Head of caudate nucleus (tissue), 42 donors: ENCODE data around the gene GPR37L1.
"Not testable (repeated sequence)": the region's sequence is repeated elsewhere in the genome, so short reads cannot be mapped to it uniquely, and the experiment has no call there.

ENCODE experiments used
- DNase-seq, 42 donors: peaks; one replicate each; pipeline versions ENCODE4 v3.0.0 to v3.0.0-alpha.2; 2020 to 2021; ENCODE audit warnings: mixed read lengths in 7 of 42
- intact Hi-C: fragments of 100-400 bp; cut with DNase I; formaldehyde crosslinking; loops from one replicate; pipeline ENCODE4 v1.15.0; 2022

The GPR37L1 gene

DNA sequence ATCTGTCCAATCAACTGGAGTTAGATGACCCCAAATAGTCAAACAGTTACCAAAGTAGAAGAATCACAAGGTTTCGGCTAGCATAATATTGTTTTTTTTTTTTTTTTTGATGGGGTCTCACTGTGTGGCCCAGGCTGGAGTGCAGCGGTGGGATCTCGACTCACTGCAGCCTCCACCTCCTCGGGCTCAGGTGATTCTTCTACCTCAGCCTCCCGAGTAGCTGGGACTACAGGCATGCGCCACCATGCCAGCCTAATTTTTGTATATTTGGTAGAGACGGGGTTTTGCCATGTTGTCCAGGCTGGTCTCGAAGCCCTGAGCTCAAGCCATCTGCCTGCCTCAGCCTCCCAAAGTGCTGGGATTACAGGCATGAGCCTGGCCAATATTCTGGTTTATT, 23.0 kb downstream of the GPR37L1 start:
- intact Hi-C loops, DNase-seq: not testable (repeated sequence)

DNA sequence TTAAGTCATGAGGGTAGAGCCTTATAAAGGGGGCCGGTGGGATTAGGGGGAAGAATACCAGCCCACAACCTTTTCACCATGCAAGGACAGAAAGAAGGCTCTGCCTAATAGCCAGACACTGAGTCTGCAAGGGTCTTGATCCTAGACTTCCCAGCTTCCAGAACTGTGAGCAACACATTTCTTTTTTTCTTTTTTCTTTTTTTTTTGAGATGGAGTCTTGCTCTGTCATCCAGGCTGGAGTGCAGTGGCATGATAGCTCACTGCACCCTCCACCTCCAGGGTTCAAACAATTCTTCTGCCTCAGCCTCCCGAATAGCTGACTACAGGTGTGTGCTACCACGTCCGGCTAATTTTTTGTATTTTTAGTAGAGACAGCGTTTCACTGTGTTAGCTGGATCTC, 23.6 kb downstream of the GPR37L1 start:
- DNase-seq: no peak
- intact Hi-C loops: no loop called here

DNA sequence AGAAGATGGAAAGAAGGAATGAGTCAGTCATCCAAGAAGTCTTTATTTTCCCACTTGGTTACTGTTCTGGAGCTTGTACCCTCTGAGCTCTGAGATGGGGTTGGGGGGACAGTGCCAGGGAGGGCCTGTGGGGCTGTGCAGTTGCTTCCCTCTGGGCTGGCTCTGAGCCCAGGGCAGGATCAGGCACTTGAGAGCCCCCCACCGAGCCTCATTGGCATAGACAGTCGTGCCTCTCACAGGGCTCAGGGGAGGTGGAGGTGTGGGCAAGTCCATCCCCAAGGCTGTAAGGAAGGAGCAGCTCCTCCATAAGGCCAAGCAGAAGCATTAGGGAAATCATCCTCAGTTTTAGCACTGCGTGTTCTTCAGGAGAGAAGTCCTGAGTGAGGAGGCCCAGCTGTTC, 24.3 kb downstream of the GPR37L1 start:
- intact Hi-C loops: no loop called here

DNA sequence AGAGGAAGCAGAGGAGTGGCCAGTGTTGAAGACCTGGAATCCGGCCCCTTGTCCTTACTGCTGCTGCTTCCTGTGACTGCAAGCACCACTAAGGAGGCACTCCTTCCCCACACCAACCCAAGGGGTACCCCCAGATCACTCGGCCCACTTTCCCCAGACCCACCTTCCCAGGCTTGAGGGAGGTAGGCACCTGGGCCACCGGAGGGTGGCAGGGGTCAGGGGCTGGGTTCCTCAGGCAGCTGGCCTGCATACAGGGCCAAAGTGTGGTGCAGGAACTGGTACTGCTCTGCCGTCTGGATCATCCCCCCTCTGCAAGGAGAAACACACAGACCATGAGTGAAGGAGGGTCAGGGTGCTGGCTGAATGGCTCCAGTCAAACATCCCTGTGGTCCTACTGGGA, 25.7 kb downstream of the GPR37L1 start:
- DNase-seq: no peak
- intact Hi-C loops: no loop called here

More for the DNA sequence above, 24.3 kb downstream of the GPR37L1 start:
- DNase-seq: no peak

DNA sequence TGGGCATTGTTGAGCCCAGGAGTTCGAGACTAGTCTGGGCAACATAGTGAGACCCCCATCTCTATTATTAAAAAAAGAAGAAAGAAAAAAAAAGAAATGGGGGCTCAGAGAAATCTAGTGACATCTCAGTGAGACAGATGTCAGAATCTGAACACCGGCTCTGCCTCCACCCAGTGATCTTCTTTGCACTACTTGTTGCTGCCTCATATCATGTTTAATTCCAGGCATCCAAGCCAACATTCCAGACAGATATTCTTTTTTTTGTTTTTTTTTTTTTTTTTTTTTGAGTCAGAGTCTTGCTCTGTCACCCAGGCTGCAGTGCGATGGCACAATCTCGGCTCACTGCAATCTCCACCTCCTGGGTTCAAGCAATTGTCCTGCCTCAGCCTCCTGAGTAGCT, 26.8 kb downstream of the GPR37L1 start:
- no peak for DNase-seq
- intact Hi-C loops: no loop called here

DNA sequence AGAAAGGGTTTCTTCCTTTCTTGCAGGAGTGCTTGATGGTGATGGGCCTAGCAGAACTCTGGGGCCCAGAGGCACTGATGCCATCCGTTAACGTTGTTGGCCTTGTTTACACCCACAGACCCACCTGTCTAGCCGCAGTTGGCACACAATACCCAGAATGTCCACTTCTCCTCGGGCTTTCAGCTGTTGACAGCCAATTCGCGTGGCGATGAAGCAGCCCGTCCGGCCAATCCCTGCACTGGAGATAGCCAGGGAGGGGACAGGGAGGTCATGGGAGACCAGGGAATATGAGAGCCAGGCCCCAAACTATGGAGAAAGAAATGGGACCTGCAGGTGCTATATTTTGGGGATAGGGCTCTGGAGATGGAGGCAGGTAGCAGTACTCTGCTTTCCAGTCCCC, 27.5 kb downstream of the GPR37L1 start:
- intact Hi-C loops: no loop called here
- no peak for DNase-seq

DNA sequence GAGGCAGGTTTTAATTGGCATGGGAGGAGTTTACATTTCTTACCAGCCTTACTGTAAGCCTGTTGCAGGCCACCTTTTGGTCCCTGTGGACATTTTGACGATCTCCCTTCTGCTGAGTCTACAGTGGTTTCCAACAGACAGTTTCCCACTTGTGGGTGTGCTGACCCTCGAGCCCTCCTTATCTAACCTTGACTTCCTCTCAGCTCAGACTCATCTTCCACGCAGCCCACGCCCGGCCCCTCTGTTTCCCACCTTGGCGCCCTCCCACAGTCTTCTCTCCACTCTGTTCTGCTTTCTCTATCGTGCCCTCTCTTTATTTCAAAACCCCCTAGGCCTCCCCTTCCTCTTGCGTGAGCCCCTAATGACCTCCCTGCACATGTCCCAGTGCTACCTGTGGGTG, 27.9 kb downstream of the GPR37L1 start:
- no peak for DNase-seq
- intact Hi-C loops: no loop called here

DNA sequence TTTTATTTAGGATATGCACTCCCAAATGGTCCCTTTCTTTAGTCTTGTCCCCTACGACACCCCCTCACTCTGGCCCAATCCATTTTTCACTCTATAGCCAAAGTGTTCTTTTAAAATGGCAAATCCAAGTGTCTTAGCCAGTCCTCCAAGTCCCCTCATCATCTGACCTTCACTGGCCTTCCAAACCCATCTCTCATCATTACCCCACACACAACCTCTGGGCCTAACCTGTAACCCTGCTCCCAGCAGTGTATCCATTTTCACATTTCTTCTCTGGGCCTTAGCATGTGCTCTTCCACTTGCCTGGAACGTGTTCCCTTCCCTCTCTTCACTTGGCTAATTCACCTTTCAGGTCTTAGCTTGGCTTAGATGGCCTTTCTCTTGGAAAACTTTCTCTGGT, 28.3 kb downstream of the GPR37L1 start:
- intact Hi-C loops: no loop called here
- no peak for DNase-seq

DNA sequence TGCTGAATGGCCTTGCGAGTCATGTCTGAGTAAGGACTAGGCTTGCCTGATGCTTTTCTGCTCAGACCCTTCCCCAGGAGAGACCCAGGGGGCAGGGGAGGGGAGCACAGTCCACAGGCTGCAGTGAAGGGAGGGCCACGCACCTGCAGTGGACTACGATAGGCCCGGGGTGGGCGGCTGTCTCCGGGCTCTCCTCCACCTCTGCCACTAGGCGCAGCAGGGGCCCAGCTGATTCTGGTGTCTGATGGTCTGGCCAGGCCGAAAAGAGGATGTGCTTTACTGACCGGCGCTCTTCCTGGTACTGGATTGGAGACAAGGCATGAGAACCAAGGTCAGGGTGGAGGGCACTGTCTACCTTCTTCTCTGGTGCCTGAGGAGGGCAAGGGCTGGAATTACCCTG, 29.7 kb downstream of the GPR37L1 start:
- DNase-seq: no peak

DNA sequence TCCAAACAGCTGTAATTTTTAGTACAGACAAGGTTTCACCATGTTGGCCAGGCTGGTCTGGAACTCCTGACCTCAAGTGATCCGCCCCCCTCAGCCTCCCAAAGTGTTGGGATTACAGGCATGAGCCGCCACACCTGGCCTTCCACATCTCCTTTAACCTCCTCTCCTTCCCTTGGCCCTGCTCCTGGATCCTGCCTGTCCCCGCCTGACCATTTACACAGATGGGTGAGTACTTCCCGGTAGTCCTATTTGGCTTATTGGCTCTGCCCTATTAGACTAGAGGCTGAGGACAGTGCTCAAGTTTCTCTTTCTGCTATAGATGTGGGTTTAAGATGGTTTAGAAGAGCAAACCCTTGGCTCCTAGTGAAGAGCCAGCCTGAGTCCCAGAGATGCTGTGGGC, 30.6 kb downstream of the GPR37L1 start:
- no peak for DNase-seq
- intact Hi-C loops: no loop called here

More for the DNA sequence above, 29.7 kb downstream of the GPR37L1 start:
- intact Hi-C loops: no loop called here

DNA sequence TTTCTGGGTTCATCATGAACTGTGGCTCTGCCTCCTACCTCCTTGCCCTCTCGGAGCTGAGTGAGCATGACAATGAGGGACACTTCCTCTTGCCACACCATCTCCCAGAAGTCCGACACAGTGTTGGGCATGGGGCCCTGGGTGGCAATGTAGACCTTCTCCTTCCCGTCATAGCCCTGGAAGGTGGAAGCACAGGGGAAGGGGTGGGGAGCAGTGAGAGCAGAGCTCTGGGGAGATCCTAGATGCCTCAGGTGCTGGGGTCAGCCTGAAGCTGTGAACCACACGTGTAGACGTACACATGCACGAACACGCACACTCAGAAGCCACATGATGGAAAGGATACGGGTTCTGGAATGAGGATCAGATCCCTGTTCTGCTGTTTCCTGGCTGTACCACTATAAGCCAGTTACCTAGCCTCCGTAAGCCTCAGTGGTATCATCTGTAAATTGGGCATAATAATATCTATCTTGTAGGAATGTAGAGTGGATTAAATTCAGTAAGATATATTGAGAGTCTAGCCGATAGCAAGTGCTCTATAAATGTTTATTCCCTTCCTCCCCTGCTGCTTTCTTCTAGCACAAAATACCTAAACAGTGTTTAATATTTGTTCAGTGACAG, 31.5 kb downstream of the GPR37L1 start:
- DNase-seq: no peak
- intact Hi-C loops: no loop called here

DNA sequence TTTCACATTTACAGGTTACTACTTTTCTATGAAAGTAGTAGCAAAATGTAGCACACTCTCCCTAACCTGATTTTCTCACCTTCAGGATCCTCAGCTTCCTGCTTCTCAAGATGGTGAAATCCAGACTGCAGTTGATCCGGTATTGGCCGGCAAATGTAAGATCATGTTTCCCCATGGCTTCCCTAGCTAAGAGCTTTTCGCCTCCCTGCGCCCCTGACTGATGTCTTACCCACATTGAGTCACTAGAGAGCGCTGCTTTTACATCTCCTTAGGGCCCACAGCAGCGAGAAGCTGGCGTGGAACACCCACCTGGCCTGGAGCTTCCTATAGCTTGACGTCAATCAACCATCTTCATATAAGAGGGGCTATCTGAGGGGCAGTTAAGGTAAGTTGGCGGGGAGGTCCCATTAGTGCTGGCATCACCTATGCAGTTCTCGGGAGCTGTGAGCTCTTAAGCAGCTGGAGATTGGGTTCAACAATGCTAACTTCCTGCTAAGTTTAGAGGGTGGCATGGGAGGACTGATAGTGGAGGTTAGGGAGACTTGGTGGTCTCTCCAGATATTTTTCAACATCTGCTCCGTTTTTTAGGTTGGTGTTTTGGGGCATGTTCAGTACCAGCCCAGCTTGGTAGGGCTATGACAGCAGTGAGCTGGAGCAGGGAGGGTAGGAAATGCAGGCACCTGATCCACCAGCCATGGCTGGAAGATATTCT, 32.2 kb downstream of the GPR37L1 start:
- intact Hi-C loops: no loop called here
- DNase-seq: peak in 33 of 42 donors; percentile 42 to 87 (median 66)

DNA sequence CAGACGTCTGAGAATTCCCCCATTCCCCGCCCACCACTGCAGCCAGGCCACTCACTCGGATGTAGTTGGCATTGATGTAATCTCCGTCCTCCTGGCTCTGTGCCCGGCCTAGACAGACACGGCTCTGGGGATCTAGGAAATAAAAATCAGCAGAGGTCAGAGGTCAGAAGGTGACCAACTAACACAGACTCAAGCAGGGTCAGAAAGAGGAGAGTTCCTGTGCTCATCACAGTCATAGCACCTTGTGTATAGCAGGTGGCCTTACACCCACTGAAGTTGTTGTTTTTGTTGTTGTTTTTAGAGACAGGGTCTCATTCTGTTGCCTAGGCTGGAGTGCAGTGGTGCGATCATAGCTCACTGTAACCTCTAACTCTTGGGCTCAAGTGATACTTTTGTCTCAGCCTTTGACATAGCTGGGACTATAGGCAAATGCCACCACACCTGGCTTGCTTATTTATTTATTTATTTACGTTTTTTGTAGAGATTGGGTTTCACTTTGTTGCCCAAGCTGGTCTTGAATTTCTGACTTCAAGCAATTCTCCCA, 32.8 kb downstream of the GPR37L1 start:
- peak in 9 of 42 donors; percentile 25 to 69 (median 50) for DNase-seq
- intact Hi-C loops: no loop called here

DNA sequence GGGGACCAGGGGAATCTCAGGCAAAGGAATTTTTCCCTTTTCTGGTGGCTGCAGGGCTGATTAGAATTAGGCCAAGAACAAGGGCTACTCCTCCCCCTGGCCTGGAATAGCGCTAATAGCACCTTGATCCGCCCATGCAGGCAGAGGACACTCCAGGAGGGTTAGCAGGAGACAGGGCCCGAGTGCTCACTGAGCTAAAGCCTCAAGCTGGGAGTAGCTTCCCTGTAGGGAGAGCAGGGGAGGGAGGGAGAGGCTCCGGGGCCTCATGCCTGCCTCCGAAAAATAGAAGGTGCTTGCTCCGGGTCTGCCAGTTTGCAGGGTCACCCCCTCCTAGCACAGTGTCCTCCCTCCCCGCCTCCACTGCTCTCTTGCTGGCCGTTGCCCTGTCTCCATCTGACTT, 33.9 kb downstream of the GPR37L1 start:
- intact Hi-C loops: no loop called here
- no peak for DNase-seq

DNA sequence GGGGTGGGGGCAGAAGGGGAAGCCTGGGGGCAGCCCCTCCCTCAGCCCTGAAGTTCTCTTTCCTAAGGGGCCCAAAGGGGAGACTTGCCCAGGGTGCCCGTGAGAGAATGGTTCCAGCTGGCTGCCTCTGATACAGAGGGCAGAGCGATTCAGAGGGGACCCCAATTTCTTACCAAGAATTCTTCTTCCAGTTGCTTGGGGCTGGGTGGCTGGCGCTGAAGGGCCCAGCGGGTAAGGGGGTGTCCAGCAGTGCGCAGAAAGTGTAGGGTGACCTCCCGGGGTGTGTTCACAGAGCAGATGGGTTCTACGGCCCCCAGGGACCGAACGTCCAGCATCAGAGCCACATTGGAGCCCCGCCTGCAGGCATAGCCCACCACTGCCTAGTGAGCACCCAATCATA, 35.2 kb downstream of the GPR37L1 start:
- no peak for DNase-seq

DNA sequence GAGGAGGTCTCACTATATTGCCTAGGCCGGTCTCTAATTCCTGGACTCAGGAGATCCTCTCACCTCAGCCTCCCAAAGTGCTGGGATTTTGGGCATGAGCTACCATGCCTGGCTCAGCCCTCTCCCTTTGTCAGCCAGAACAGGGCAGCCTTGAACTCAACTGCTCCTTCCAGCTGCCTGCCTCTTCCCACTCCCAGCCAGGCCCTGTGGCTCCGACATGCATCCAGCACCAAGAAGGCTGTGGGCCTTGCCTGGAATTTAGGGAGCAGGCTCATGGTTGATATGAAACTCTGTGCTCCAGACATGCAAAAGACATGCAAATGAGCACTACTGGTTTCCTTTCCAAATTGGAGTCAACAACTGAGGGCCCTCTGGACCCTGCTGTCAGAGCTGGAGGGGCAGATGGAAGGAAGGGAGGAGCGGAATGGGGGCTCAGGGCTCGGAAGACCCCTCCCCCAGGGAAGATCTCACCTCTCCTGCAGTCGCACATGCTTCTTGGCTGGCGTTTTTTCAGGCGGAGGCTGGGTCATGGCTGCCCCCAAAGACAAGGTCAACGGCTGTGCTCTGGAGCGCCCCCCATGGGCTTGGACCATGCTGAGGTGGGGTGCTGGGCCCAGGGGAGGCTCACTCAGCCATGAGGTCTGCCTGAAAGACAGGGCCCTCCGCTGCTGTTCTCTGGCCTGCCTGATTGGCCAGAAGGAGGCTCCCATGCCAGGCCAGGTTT, 36.3 kb downstream of the GPR37L1 start:
- no peak for DNase-seq
- intact Hi-C loops: no loop called here

More for the DNA sequence above, 35.2 kb downstream of the GPR37L1 start:
- intact Hi-C loops: no loop called here

DNA sequence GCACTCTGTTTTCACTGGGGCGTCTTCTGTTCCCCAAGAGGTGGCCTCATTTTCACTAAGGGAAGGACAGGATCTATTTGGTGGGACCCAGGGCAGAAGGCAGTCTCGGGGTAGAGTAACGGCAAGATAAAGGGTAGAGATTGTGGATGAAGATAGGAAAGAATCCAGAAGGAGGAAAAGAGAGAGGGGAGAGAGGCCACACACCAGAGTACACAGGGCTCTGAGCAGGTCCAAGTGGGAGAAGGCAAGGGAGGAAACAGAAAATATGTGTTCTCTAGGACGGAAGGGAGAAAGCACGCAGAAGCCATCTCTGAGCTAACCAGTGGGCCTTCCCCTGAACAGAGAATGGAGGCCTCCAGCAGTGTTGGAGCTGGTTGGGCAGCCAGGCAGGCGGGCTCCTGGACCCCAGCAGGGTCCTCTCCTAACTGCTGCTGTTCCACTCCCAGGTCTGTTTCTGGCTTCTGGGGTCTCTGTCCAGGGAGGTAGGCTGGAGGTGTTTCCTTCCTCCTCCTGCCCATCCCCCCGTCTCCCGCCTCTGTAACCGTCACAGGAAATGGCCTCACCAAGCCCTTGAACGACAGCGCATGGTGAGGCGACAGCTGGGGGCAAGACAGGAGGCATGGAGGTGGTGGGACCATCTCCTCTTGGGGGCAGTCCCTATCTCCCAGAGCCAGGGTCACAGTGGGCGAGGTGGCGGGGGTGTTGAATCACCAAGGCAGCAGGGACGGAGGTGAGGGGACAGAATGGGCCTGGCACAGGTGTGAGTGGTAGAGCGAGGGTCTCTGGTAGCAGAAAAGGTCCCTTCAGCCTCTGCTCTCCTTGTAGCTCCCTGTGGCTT, 37.0 kb downstream of the GPR37L1 start:
- peak in 1 of 42 donors; percentile 48 for DNase-seq
- intact Hi-C loops: no loop called here

DNA sequence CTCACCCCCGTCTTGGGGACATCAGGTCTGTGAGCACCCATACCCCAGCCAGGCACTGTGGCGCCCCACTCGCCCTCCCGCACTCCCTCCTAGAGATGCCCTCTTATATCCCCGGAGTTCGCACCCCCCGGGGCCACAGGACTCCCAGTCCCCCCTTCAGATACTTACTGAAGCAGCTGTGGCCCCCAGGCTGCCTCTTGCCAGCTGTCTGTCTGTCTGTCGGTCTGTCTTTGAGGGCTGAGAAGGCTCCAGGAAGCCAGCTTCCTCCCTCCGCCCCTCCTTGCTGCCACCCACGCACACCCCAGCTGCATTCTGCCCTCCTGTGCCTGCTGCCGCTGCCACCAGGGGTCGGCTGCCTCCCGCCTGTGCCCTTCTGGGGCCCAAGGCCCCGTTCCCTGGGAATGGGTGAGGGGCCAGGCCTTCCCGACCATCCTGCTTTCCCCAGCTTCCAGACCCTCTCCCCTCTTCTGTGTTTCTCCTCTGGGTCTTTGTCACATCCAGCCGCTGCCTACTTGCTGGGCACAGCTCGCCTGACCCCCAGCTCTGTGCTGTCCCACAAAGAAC, 37.7 kb downstream of the GPR37L1 start, which contains the start of gene PTPN7:
Gene PTPN7, minus strand, starts transcription at position 226 of the 564 bp plus-strand sequence. CDS start 1,200 bp downstream, outside the sequence.
- intact Hi-C loops: no loop called here
- DNase-seq: peak in 32 of 42 donors; percentile 17 to 81 (median 61)
